ENCODE data around the gene SMIM15. TPM values are rescaled to one million over a fixed set of nuclear protein-coding genes. Genes with fewer than 3 reads are reported as not detected.

The SMIM15 gene
- total RNA-seq, 1 experiment from 2014 or later, result 64.2 TPM

GRCh38 chr5:61123145-61123544 lies 39.1 kb downstream of the SMIM15 start:
- H3K9me3 ChIP-seq, result no peaks in the 10 kb centered on the region
- no peak overlapping the region for H3K4me3 ChIP-seq
- no peaks in the 10 kb centered on the region for H3K27me3 ChIP-seq
- DNase-seq, result no peak
- no peaks in the 10 kb centered on the region for H3K36me3 ChIP-seq

- Histone ChIP-seq H3K4me3 (no peak overlapping the region), H3K27me3 (no peaks in the 10 kb centered on the region; the same call in 1 of the 2 replicates), H3K9me3 (no peaks in the 10 kb centered on the region), H3K36me3 (0 out of 2 replicates have a peak, but pooled peaks cover 2% of the 10 kb centered on the region)
- DNase-seq, result no peak
Observed at GRCh38 chr5:61120534-61120933, 41.7 kb downstream of the SMIM15 start.

- DNase-seq, result no peak
- Histone ChIP-seq H3K27me3 (no peaks in the 10 kb centered on the region; the same call in 1 of the 2 replicates), H3K4me3 (no peak overlapping the region), H3K9me3 (no peaks in the 10 kb centered on the region), H3K36me3 (peaks cover 2% of the 10 kb centered on the region; the same call in 1 of the 2 replicates)
Observed at GRCh38 chr5:61119066-61119465, 43.2 kb downstream of the SMIM15 start.

- Histone ChIP-seq H3K4me3 (no peak overlapping the region), H3K36me3 (peaks cover 7% of the 10 kb centered on the region), H3K27me3 (no peaks in the 10 kb centered on the region; the same call in 1 of the 2 replicates), H3K9me3 (no peaks in the 10 kb centered on the region)
- no peak for DNase-seq
Observed at GRCh38 chr5:61115968-61116367, 46.3 kb downstream of the SMIM15 start.

- Histone ChIP-seq H3K4me3 (no peak overlapping the region), H3K9me3 (no peaks in the 10 kb centered on the region), H3K36me3 (peaks cover 7% of the 10 kb centered on the region), H3K27me3 (no peaks in the 10 kb centered on the region; the same call in 1 of the 2 replicates)
- DNase-seq, result no peak
Observed at GRCh38 chr5:61114441-61114840, 47.8 kb downstream of the SMIM15 start.

Other genes starting within 250 kb of the SMIM15 start
- gene ERCC8, start 217.4 kb downstream of the SMIM15 start, total RNA-seq (2014; rRNA removed; shearing (Covaris generic); ENCODE audit: low replicate concordance), result 11.4 and 29.5 TPM in 2 replicates
- 88.5 and 186 TPM in 2 replicates for gene NDUFAF2, start 217.3 kb downstream of the SMIM15 start, total RNA-seq (2014; rRNA removed; shearing (Covaris generic); ENCODE audit: low replicate concordance)
- 1.3 and 3.3 TPM in 2 replicates for gene ZSWIM6, start 169.8 kb upstream of the SMIM15 start, total RNA-seq (2014; rRNA removed; shearing (Covaris generic); ENCODE audit: low replicate concordance)